CD4-positive, alpha-beta T cell (primary cell): ENCODE data around the gene SLC34A1. TPM values are rescaled to one million over a fixed set of nuclear protein-coding genes. Genes with fewer than 3 reads are reported as not detected.

Experiments used
- ATAC-seq: fragments of 200-7000 bp; cut with Tn5 transposase; one replicate; pipeline ENCODE4 v1.10.0; 2022; ENCODE audit warnings: mild to moderate bottlenecking; ENCODE audit not compliant: poor library complexity
- CTCF ChIA-PET: fragments of 350-600 bp; sonication (Branson Sonifier 250); formaldehyde crosslinking; loops from one replicate; lab custom pipeline; 2021; ENCODE audit warnings: antibody characterized with exemption, inconsistent platforms; lab: Charles Lee
- POLR2A ChIA-PET: fragments of 350-600 bp; sonication (Branson Sonifier 250); formaldehyde crosslinking; loops from one replicate; lab custom pipeline; 2021; ENCODE audit warnings: antibody characterized with exemption, inconsistent platforms; lab: Charles Lee
- DNase-seq, 14 experiments: peaks; one replicate each; pipeline ENCODE4 v3.0.0-alpha.2; 2013 to 2020; ENCODE audit warnings: mixed read lengths in 2 of 14
- H3K27ac ChIP-seq, 2 donors: one replicate each; pipeline versions ENCODE4 v1.5.1 to v1.7.0; 2013; ENCODE audit warnings: low read length in 2 of 2, low read depth in 1 of 2, mild to moderate bottlenecking in 1 of 2
- H3K27me3 ChIP-seq, 2 experiments: 1 replicate in 1 of 2; 2 replicates in 1 of 2; pipeline versions ENCODE4 v1.6.1 to v1.7.0; 2013; ENCODE audit warnings: low read length in 2 of 2, control low read depth in 1 of 2, mild to moderate bottlenecking in 1 of 2, moderate library complexity in 1 of 2; ENCODE audit not compliant: insufficient read depth in 2 of 2, control insufficient read depth in 1 of 2
- H3K36me3 ChIP-seq: one replicate; pipeline ENCODE4 v1.6.1; 2013; ENCODE audit warnings: low read length, control low read depth; ENCODE audit not compliant: insufficient read depth
- H3K4me1 ChIP-seq: one replicate; pipeline ENCODE4 v1.6.1; 2013; ENCODE audit warnings: low read length, control low read depth; ENCODE audit not compliant: insufficient read depth
- H3K4me3 ChIP-seq: one replicate; pipeline ENCODE4 v1.5.1; 2013; ENCODE audit warnings: mild to moderate bottlenecking, low read length, moderate library complexity
- H3K9me3 ChIP-seq, 2 experiments: 1 replicate in 1 of 2; 2 replicates in 1 of 2; pipeline versions ENCODE4 v1.6.1 to v1.7.0; 2013; ENCODE audit warnings: low read length in 2 of 2, mild to moderate bottlenecking in 2 of 2, control low read depth in 1 of 2, moderate library complexity in 1 of 2; ENCODE audit not compliant: control insufficient read depth in 1 of 2, insufficient read depth in 1 of 2
- H3K27ac Mint-ChIP-seq: one replicate; pipeline ENCODE4 v1.8.0; 2020; ENCODE audit warnings: mixed read lengths
- H3K27me3 Mint-ChIP-seq: one replicate; pipeline ENCODE4 v1.8.0; 2021; ENCODE audit warnings: mixed read lengths
- H3K36me3 Mint-ChIP-seq: one replicate; pipeline ENCODE4 v1.8.0; 2021; ENCODE audit warnings: low read depth, mixed read lengths
- H3K4me1 Mint-ChIP-seq: one replicate; pipeline ENCODE4 v1.8.0; 2021; ENCODE audit warnings: low read depth, mixed read lengths
- H3K4me3 Mint-ChIP-seq: one replicate; pipeline ENCODE4 v1.8.0; 2020; ENCODE audit warnings: mild to moderate bottlenecking, mixed read lengths
- H3K9me3 Mint-ChIP-seq: one replicate; pipeline ENCODE4 v1.8.0; 2020; ENCODE audit warnings: mixed read lengths
- CTCF ChIP-seq: fragments of 200-600 bp; IDR thresholded peaks from one replicate; pipeline ENCODE4 v1.8.0; 2022; ENCODE audit warnings: antibody characterized with exemption, mild to moderate bottlenecking
- intact Hi-C, 2 experiments: fragments of 100-400 bp; cut with DNase I in 1 of 2; cut with micrococcal nuclease in 1 of 2; formaldehyde crosslinking; loops; one replicate each; pipeline versions ENCODE4 v1.15.1 to v1.9.0; 2023 to 2025; cut with DNase I, micrococcal nuclease
- total RNA-seq, 174 experiments: library from RNA in 2 of 174; stranded (reverse) in 2 of 174; gene quantifications; one replicate each; pipeline ENCODE4 v1.2.3 and lab custom pipeline; 2021 to 2026

SLC34A1 gene
- total RNA-seq, 2 experiments from 2014 or later = not detected

GRCh38 chr5:177403102-177403791 lies 19.0 kb downstream of the SLC34A1 start:
- Mint-ChIP-seq H3K27ac (peak overlapping the region; percentile 72), H3K4me1 (peaks cover 23% of the 10 kb centered on the region), H3K36me3 (no peaks in the 10 kb centered on the region), H3K9me3 (no peaks in the 10 kb centered on the region), H3K27me3 (no peaks in the 10 kb centered on the region), H3K4me3 (peak overlapping the region; percentile 87)
- CTCF ChIA-PET = interaction anchor here (0.6 to 9.7 kb wide), 25 partner anchors 9 to 729 kb away, joined by 3 to 352 read pairs (median 9); partner anchors contain the start of genes GRK6, LMAN2, PRELID1 and PRR7
- Histone ChIP-seq H3K4me3 (peak overlapping the region; percentile 59), H3K27me3 (peaks cover 0 to 2% of the 10 kb centered on the region in 2 experiments), H3K4me1 (peaks cover 41% of the 10 kb centered on the region), H3K27ac (no peak overlapping the region), H3K36me3 (no peaks in the 10 kb centered on the region), H3K9me3 (no peaks in the 10 kb centered on the region)
- POLR2A ChIA-PET = interaction anchor here (0.6 to 11.0 kb wide), 22 partner anchors 11 to 95 kb away, joined by 3 to 435 read pairs (median 6); partner anchors contain the start of genes GRK6, LMAN2, PDLIM7 and PRR7
- DNase-seq (peak in 13 of 14 experiments; percentile 29 to 89 (median 55)), ATAC-seq (peak; percentile 50)
- no peak for TF ChIP-seq CTCF
- intact Hi-C loops = loop anchor here (1.0 to 2.0 kb wide), 3 partner anchors 13 to 53 kb away; no protein-coding TSS in a partner anchor

- peak; percentile 76 to 95 (median 84) for DNase-seq
- H3K27ac ChIP-seq = no peak overlapping the region
- peaks cover 41% of the 10 kb centered on the region for H3K4me1 ChIP-seq
- intact Hi-C loops = loop anchor here (1.0 to 2.0 kb wide), 7 partner anchors 14 to 52 kb away; partner anchors contain the start of gene GRK6 (in 1 of the 2)
- peak overlapping the region; percentile 59 for H3K4me3 ChIP-seq
- peak; percentile 74 for TF ChIP-seq CTCF
- Mint-ChIP-seq H3K9me3 (no peaks in the 10 kb centered on the region), H3K27ac (no peak overlapping the region), H3K36me3 (no peaks in the 10 kb centered on the region), H3K4me1 (peaks cover 26% of the 10 kb centered on the region), H3K4me3 (peak overlapping the region; percentile 87), H3K27me3 (no peaks in the 10 kb centered on the region)
- H3K9me3 ChIP-seq = no peaks in the 10 kb centered on the region
- ATAC-seq = peak; percentile 73
- ChIA-PET POLR2A (interaction anchor here (0.6 to 11.0 kb wide), 23 partner anchors 11 to 218 kb away, joined by 3 to 435 read pairs (median 4); partner anchors contain the start of genes GRK6, LMAN2, PDLIM7 and PRR7), CTCF (interaction anchor here (0.7 to 9.7 kb wide), 31 partner anchors 9 to 290 kb away, joined by 3 to 352 read pairs (median 8); partner anchors contain the start of genes GRK6, LMAN2, PDLIM7 and PRELID1)
- no peaks in the 10 kb centered on the region for H3K36me3 ChIP-seq
- H3K27me3 ChIP-seq = peaks cover 0 to 2% of the 10 kb centered on the region in 2 experiments
Observed at GRCh38 chr5:177403792-177404640, 19.8 kb downstream of the SLC34A1 start.
